Left colon (tissue), 2 donors: Measurements from ENCODE around the gene PROZ. TPM values are rescaled to one million over a fixed set of nuclear protein-coding genes. Genes with fewer than 3 reads are reported as not detected.
"Not testable (repeated sequence)": the region's sequence is repeated elsewhere in the genome, so short reads cannot be mapped to it uniquely, and the experiment has no call there.

Experiments
- ATAC-seq: fragments of 200-7000 bp; cut with Tn5 transposase; one replicate; pipeline ENCODE4 v1.9.1; 2020; ENCODE audit warnings: mild to moderate bottlenecking, moderate library complexity
- DNase-seq, 2 donors: peaks; one replicate each; pipeline ENCODE4 v3.0.0-alpha.2; 2020
- intact Hi-C, 2 donors: fragments of 100-400 bp; cut with DNase I in 1 of 2; cut with micrococcal nuclease in 1 of 2; formaldehyde crosslinking; loops; one replicate each; pipeline versions ENCODE4 v1.11.2 to v1.14.0; 2022; cut with DNase I, micrococcal nuclease
- long read RNA-seq: library from polyadenylated mRNA; unstranded; transcript quantifications from one replicate; pipeline ENCODE4 v2.0.0, GENCODE V29; 2021
- total RNA-seq, 2 donors: library from RNA; stranded (reverse); fragmentation: NEBNext Ultra II Directional; extraction: Animal tissue kit (Norgen Biotek cat#: 25700); gene quantifications; one replicate each; pipeline ENCODE4 v1.2.1, GENCODE V29; 2021
- donor health status: DM: no; HTN: no; CAD: no.
- donor health status: DM: yes; HTN: yes; CAD: no.

Gene PROZ
- total RNA-seq, result not detected
- long read RNA-seq, result 0 reads

GRCh38 chr13:113157929-113158747 lies at the start of gene PROZ:
TSS of gene PROZ (plus strand) at chr13:113158648. CDS start at chr13:113158661, 13 bp downstream.
- DNase-seq (no peak), ATAC-seq (peak; percentile 29)
- intact Hi-C loops, result no loop called here

- no peak for ATAC-seq
- DNase-seq, result peak in 1 of 2 donors; percentile 13
- intact Hi-C loops, result no loop called here
These were observed 49.0 kb upstream of the PROZ start for GRCh38 chr13:113109151-113110047.

GRCh38 chr13:113110048-113110851 lies 48.2 kb upstream of the PROZ start:
- ATAC-seq, result no peak
- peak in 1 of 2 donors; percentile 13 for DNase-seq
- intact Hi-C loops, result no loop called here

GRCh38 chr13:113110852-113111315 lies 47.6 kb upstream of the PROZ start:
- intact Hi-C loops, result no loop called here
- no peak for ATAC-seq
- peak in 1 of 2 donors; percentile 7 for DNase-seq

- intact Hi-C loops, ATAC-seq: not testable (repeated sequence)
- peak in 1 of 2 donors; percentile 5 for DNase-seq
These were observed 46.6 kb upstream of the PROZ start for GRCh38 chr13:113111821-113112220.

- DNase-seq, result peak in 1 of 2 donors; percentile 5
- intact Hi-C loops, result not testable (repeated sequence)
These were observed 46.0 kb upstream of the PROZ start for GRCh38 chr13:113112475-113112874.

GRCh38 chr13:113112893-113113845 lies 45.3 kb upstream of the PROZ start:
- ATAC-seq (no peak), DNase-seq (no peak)
- intact Hi-C loops, result no loop called here

More at GRCh38 chr13:113112475-113112874, 46.0 kb upstream of the PROZ start:
- ATAC-seq, result not testable (repeated sequence)

GRCh38 chr13:113113846-113114271 lies 44.6 kb upstream of the PROZ start:
- ATAC-seq (no peak), DNase-seq (no peak)
- intact Hi-C loops, result no loop called here

- intact Hi-C loops, result no loop called here
- ATAC-seq (no peak), DNase-seq (no peak)
These were observed 43.7 kb upstream of the PROZ start for GRCh38 chr13:113114511-113115362.

- ATAC-seq, result no peak
These were observed 42.9 kb upstream of the PROZ start for GRCh38 chr13:113115363-113116205.

GRCh38 chr13:113116206-113116800 lies 42.1 kb upstream of the PROZ start:
- intact Hi-C loops, result no loop called here
- DNase-seq (no peak), ATAC-seq (no peak)

More at GRCh38 chr13:113115363-113116205, 42.9 kb upstream of the PROZ start:
- intact Hi-C loops, result no loop called here
- DNase-seq, result peak in 1 of 2 donors; percentile 6

GRCh38 chr13:113116871-113117271 lies 41.6 kb upstream of the PROZ start:
- no peak for ATAC-seq

GRCh38 chr13:113117335-113117872 lies 41.0 kb upstream of the PROZ start:
- no peak for ATAC-seq
- DNase-seq, result no peak
- intact Hi-C loops, result no loop called here

More at GRCh38 chr13:113116871-113117271, 41.6 kb upstream of the PROZ start:
- DNase-seq, result no peak
- intact Hi-C loops, result no loop called here

GRCh38 chr13:113117911-113118260 lies 40.6 kb upstream of the PROZ start:
- intact Hi-C loops, result no loop called here
- ATAC-seq, result no peak
- DNase-seq, result no peak
